ENCODE data around the gene PHLPP2. TPM values are rescaled to one million over a fixed set of nuclear protein-coding genes. Genes with fewer than 3 reads are reported as not detected.
A peak's percentile ranks its signal among the peaks of the same experiment; 100 is the strongest.

Gene PHLPP2
- polyA plus RNA-seq, 1 experiment: 10.3 TPM

DNA sequence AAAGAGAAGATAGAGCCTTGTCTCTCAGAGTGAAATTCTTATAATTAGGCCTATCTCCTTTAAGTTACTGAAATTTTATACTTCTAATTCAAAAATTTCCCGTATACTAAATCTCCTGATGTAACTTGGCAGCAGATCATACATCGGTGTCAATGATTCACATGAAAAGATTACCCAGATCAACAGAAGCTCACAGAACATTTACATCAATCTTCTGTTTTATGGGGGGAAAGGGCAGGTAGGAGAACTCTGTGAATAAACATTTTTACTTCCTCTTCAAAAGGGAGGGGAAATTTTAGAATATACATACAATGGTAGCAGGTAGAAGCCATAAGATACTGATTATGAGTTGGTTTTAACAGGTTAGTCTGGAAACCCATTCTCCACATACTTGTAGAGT is 43.1 kb downstream of the PHLPP2 start:
- TF ChIP-seq, protein P1, sequence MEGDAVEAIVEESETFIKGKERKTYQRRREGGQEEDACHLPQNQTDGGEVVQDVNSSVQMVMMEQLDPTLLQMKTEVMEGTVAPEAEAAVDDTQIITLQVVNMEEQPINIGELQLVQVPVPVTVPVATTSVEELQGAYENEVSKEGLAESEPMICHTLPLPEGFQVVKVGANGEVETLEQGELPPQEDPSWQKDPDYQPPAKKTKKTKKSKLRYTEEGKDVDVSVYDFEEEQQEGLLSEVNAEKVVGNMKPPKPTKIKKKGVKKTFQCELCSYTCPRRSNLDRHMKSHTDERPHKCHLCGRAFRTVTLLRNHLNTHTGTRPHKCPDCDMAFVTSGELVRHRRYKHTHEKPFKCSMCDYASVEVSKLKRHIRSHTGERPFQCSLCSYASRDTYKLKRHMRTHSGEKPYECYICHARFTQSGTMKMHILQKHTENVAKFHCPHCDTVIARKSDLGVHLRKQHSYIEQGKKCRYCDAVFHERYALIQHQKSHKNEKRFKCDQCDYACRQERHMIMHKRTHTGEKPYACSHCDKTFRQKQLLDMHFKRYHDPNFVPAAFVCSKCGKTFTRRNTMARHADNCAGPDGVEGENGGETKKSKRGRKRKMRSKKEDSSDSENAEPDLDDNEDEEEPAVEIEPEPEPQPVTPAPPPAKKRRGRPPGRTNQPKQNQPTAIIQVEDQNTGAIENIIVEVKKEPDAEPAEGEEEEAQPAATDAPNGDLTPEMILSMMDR (IDR thresholded peaks at IDR 0.05; ENCODE audit: low read depth, low read length): no peak
- Histone ChIP-seq H3K27ac (ENCODE audit: low read depth, low read length) (no peak overlapping the region), H3K4me3 (ENCODE audit: low read depth, low read length) (no peak overlapping the region), H3K9me3 (ENCODE audit: control insufficient read depth, insufficient read depth, low read length) (no peaks in the 10 kb centered on the region), H3K27me3 (ENCODE audit: control insufficient read depth, insufficient read depth, low read length) (no peaks in the 10 kb centered on the region)
- ChIA-PET POLR2A (no interaction called here), CTCF (no interaction called here)
- no peak for DNase-seq (ENCODE audit: low read depth, low spot score)

DNA sequence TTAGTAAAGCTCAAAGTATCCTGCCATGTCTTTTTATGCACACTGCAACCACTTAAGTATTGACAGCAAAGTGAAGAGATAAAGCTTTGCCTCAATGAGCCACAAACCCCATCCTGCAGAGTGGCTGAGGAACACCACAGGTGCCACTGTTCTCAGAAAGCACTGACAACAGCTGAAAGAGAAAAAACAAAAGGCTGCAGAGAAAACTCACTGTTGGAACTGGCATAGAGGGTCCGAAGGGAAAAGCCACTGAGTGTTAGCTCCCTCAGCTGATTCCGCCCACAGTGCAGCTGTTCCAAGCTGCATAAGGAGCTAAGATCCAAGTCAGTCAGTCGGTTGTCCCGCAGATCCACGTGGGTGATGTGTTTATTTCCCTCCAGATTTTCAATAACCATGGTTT is 48.3 kb downstream of the PHLPP2 start:
- no peaks in the 10 kb centered on the region for H3K9me3 ChIP-seq (ENCODE audit: control insufficient read depth, insufficient read depth, low read length)
- H3K27me3 ChIP-seq (ENCODE audit: control insufficient read depth, insufficient read depth, low read length): no peaks in the 10 kb centered on the region
- TF ChIP-seq, protein P1 (IDR thresholded peaks at IDR 0.05; ENCODE audit: low read depth, low read length): no peak
- H3K27ac ChIP-seq (ENCODE audit: low read depth, low read length): no peak overlapping the region
- H3K4me3 ChIP-seq (ENCODE audit: low read depth, low read length): no peak overlapping the region
- CTCF ChIA-PET: no interaction called here
- no peak for DNase-seq (ENCODE audit: low read depth, low spot score)
- POLR2A ChIA-PET: no interaction called here

DNA sequence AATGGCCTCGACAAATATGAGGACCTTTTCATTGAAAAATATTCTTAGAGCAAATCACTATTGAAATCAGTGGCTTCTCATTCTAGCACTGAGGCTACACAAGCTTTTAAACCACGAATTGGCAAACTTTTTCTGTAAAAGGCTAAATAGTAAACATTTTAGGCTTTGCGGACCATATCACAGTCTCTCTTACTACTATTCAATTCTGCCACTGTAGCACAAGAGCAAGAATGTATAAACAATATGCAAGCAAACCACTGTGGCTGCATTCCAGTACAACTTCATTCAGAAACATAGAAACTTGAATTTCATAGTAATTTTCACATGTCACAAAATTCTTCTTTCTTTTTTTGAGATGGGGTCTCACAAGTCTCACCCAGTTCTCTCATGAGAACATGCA is 49.1 kb downstream of the PHLPP2 start:
- DNase-seq (ENCODE audit: low read depth, low spot score): peak; percentile 6
- Histone ChIP-seq H3K27ac (ENCODE audit: low read depth, low read length) (no peak overlapping the region), H3K9me3 (ENCODE audit: control insufficient read depth, insufficient read depth, low read length) (no peaks in the 10 kb centered on the region), H3K27me3 (ENCODE audit: control insufficient read depth, insufficient read depth, low read length) (no peaks in the 10 kb centered on the region), H3K4me3 (ENCODE audit: low read depth, low read length) (no peak overlapping the region)
- ChIA-PET POLR2A (no interaction called here), CTCF (interaction anchor here (1.6 kb wide), 1 partner anchor 207 kb away, joined by 3 read pairs; no protein-coding TSS in a partner anchor)
- TF ChIP-seq, protein P1 (IDR thresholded peaks at IDR 0.05; ENCODE audit: low read depth, low read length): no peak

DNA sequence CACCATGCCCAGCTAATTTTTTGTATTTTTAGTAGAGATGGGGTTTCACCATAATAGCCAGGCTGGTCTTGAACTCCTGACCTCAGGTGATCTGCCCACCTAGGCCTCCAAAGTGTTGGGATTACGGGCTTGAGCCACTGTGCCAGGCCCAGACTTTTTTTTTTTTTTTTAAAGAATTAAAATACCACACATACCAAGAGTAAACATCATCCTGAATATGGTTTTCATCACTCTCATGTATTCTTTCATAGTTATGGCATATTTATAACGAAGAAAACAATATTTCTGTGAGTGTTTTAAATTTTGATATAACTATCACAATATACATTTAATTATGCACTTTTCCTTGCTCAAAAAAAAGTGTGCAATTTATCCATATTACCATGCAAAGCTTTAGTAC is 50.3 kb downstream of the PHLPP2 start:
- POLR2A ChIA-PET: no interaction called here
- no peak for DNase-seq (ENCODE audit: low read depth, low spot score)
- H3K9me3 ChIP-seq (ENCODE audit: control insufficient read depth, insufficient read depth, low read length): no peaks in the 10 kb centered on the region
- TF ChIP-seq, protein P1 (IDR thresholded peaks at IDR 0.05; ENCODE audit: low read depth, low read length): no peak
- no peaks in the 10 kb centered on the region for H3K27me3 ChIP-seq (ENCODE audit: control insufficient read depth, insufficient read depth, low read length)
- H3K27ac ChIP-seq (ENCODE audit: low read depth, low read length): no peak overlapping the region
- no peak overlapping the region for H3K4me3 ChIP-seq (ENCODE audit: low read depth, low read length)
- CTCF ChIA-PET: interaction anchor here (0.6 to 1.6 kb wide), 4 partner anchors 15 to 287 kb away, joined by 3 to 5 read pairs (median 4); no protein-coding TSS in a partner anchor

DNA sequence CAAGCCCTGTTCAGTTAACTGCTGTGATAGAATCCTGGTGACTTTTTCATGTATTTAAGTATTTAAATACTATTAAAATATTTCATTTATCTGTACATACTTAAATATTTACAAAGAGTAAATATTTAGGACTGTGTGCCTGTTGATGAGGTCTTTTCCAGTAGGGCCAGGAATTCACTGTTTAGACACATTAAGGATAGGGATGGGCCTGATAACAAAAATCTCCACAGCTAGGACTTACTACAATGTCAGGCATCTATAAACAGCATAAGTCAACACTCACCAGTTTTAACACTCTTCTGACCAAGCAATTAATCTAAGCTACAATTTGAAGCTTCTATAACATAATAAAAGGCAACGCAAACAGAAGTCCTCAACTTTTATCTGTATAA is 50.9 kb downstream of the PHLPP2 start:
- CTCF ChIA-PET: interaction anchor here (0.5 to 1.4 kb wide), 3 partner anchors 27 to 288 kb away, joined by 3 to 4 read pairs (median 4); no protein-coding TSS in a partner anchor
- no peak for DNase-seq (ENCODE audit: low read depth, low spot score)
- Histone ChIP-seq H3K27ac (ENCODE audit: low read depth, low read length) (no peak overlapping the region), H3K9me3 (ENCODE audit: control insufficient read depth, insufficient read depth, low read length) (no peaks in the 10 kb centered on the region), H3K27me3 (ENCODE audit: control insufficient read depth, insufficient read depth, low read length) (no peaks in the 10 kb centered on the region), H3K4me3 (ENCODE audit: low read depth, low read length) (no peak overlapping the region)
- TF ChIP-seq, protein P1 (IDR thresholded peaks at IDR 0.05; ENCODE audit: low read depth, low read length): no peak
- POLR2A ChIA-PET: no interaction called here

Data from AG04450 (cell line).